ENCODE results near the gene PRDM4.
"Not testable (repeated sequence)": the region's sequence is repeated elsewhere in the genome, so short reads cannot be mapped to it uniquely, and the experiment has no call there.

The PRDM4 gene

GRCh38 chr12:107774349-107775029, 13.6 kb upstream of the PRDM4 start, which contains the start of gene ASCL4:
ASCL4 (plus strand) TSS chr12:107774704; CDS start chr12:107775219, 515 bp downstream.
- DNase-seq = no peak

GRCh38 chr12:107767466-107767865, 6.5 kb upstream of the PRDM4 start:
- DNase-seq = no peak

GRCh38 chr12:107765316-107765715, 4.4 kb upstream of the PRDM4 start:
- DNase-seq = no peak

GRCh38 chr12:107764626-107765025, 3.7 kb upstream of the PRDM4 start:
- no peak for DNase-seq

GRCh38 chr12:107762874-107763273, 1.9 kb upstream of the PRDM4 start:
- no peak for DNase-seq

- DNase-seq = no peak
Measured at GRCh38 chr12:107761502-107761904, 566 bp upstream of the PRDM4 start.

GRCh38 chr12:107760207-107760808, 629 bp downstream of the PRDM4 start:
- DNase-seq = no peak

- DNase-seq = no peak
Measured at GRCh38 chr12:107759410-107759809, 1.5 kb downstream of the PRDM4 start.

- no peak for DNase-seq
Measured at GRCh38 chr12:107749083-107749482, 11.9 kb downstream of the PRDM4 start.

GRCh38 chr12:107748472-107748871, 12.5 kb downstream of the PRDM4 start:
- no peak for DNase-seq

- no peak for DNase-seq
Measured at GRCh38 chr12:107736914-107737313, 24.0 kb downstream of the PRDM4 start.

- DNase-seq = no peak
Measured at GRCh38 chr12:107735763-107736162, 25.2 kb downstream of the PRDM4 start.

- no peak for DNase-seq
Measured at GRCh38 chr12:107734139-107734538, 26.8 kb downstream of the PRDM4 start.

GRCh38 chr12:107732365-107732764, 28.6 kb downstream of the PRDM4 start:
- no peak for DNase-seq

- DNase-seq = no peak
Measured at GRCh38 chr12:107731366-107731765, 29.6 kb downstream of the PRDM4 start.

- no peak for DNase-seq
Measured at GRCh38 chr12:107730618-107731341, 30.2 kb downstream of the PRDM4 start.

GRCh38 chr12:107727742-107728141, 33.2 kb downstream of the PRDM4 start:
- DNase-seq = not testable (repeated sequence)

- not testable (repeated sequence) for DNase-seq
Measured at GRCh38 chr12:107727327-107727726, 33.6 kb downstream of the PRDM4 start.

GRCh38 chr12:107718606-107719005, 42.3 kb downstream of the PRDM4 start:
- no peak for DNase-seq

- no peak for DNase-seq
Measured at GRCh38 chr12:107715780-107716179, 45.2 kb downstream of the PRDM4 start.

GRCh38 chr12:107705522-107705921, 55.4 kb downstream of the PRDM4 start:
- not testable (repeated sequence) for DNase-seq

GRCh38 chr12:107704041-107704440, 56.9 kb downstream of the PRDM4 start:
- DNase-seq = no peak

GRCh38 chr12:107702106-107702505, 58.8 kb downstream of the PRDM4 start:
- no peak for DNase-seq

GRCh38 chr12:107695772-107696171, 65.2 kb downstream of the PRDM4 start:
- not testable (repeated sequence) for DNase-seq

Data from right forelimb (tissue), 1 donor.